ENCODE results near the gene PEX26.

PEX26 gene

DNA sequence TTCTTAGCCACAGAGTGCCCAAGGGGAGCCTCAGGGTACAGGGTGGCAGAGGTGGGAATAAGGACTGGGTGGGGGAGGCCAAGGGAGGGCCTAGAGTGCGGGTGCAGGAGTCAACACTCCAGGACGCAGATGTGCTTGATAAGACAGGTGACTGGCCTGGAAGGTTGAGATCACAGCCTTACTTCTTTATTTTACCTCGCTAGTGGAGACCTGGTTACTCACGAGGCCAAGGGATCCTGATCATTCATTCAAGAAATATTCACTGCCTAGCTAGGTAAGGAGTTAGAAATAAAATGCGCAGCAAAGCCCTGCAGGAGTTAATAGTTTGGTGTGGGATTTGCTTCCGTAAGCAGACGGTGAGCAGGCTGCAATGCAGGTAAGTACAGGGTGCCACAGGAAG, 13.2 kb upstream of the PEX26 start:
- H3K4me1 ChIP-seq (ENCODE audit: control insufficient read depth, insufficient read depth, low read depth, low read length), result peaks cover 53% of the 10 kb centered on the region
- H4K91ac ChIP-seq (ENCODE audit: low read length), result no peak overlapping the region
- no peak for DNase-seq
- H3K23ac ChIP-seq (ENCODE audit: low read length in 2 of 2), result no peak overlapping the region
- H3K4ac ChIP-seq (ENCODE audit: low read depth in 1 of 2, low read length in 2 of 2), result no peak overlapping the region
- peak overlapping the region; percentile 71 for H3K27ac ChIP-seq (ENCODE audit: low read length, poor library complexity, severe bottlenecking)
- H3K36me3 ChIP-seq (ENCODE audit: control insufficient read depth in 1 of 2, insufficient read depth in 2 of 2, low read depth in 1 of 2, low read length in 2 of 2), result no peaks in the 10 kb centered on the region
- H3K4me3 ChIP-seq (ENCODE audit: insufficient read depth in 1 of 2, low read depth in 1 of 2, low read length in 2 of 2), result no peak overlapping the region
- no peak overlapping the region for H4K8ac ChIP-seq (ENCODE audit: low read length)
- no peaks in the 10 kb centered on the region for H3K9me3 ChIP-seq (ENCODE audit: control insufficient read depth, low read length)
- H2AFZ ChIP-seq (ENCODE audit: low read depth, low read length), result no peak overlapping the region
- H2BK120ac ChIP-seq (ENCODE audit: low read depth, low read length), result no peak overlapping the region
- H3K14ac ChIP-seq (ENCODE audit: low read length in 2 of 2), result no peak overlapping the region
- 89% methylated on average over 7 of the region's 7 CpGs for WGBS
- no peak overlapping the region for H3K4me2 ChIP-seq (ENCODE audit: low read length, poor library complexity, severe bottlenecking)
- no peaks in the 10 kb centered on the region for H3K27me3 ChIP-seq (ENCODE audit: control insufficient read depth in 1 of 2, insufficient read depth in 1 of 2, low read length in 2 of 2)
- H2BK15ac ChIP-seq (ENCODE audit: low read depth, poor library complexity, severe bottlenecking), result no peak overlapping the region
- H3K18ac ChIP-seq (ENCODE audit: low read depth in 1 of 2, low read length in 2 of 2), result no peak overlapping the region
- no peaks in the 10 kb centered on the region for H3K79me1 ChIP-seq (replicated peaks; ENCODE audit: low read length, poor library complexity, severe bottlenecking)
- no peak overlapping the region for H3K9ac ChIP-seq (ENCODE audit: low read length)
- H2BK5ac ChIP-seq (ENCODE audit: low read depth, low read length, poor library complexity, severe bottlenecking), result no peak overlapping the region
- H2BK12ac ChIP-seq (ENCODE audit: low read length in 2 of 2), result no peak overlapping the region
- peak overlapping the region; percentile 84 for H2AK5ac ChIP-seq (ENCODE audit: low read length, severe bottlenecking)

DNA sequence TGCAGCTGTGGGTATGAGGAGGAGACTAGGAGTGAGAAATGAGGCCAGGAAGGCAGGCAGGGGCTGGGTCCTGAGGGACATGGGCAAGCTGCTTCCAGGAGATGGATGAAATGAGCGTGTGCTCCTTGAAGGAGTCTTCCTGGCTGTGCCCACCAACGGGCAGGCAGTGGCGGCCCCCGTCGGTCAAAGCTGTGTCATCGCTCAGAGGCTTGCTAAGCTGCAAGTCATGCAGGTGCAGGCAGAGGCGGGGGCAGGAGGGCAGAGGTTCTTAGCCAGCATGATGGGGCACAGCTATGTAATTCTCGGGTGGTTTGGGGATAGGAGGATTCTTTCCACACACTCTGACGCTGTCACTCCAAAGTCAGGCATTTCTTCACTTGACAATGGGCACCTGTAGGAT, 12.5 kb upstream of the PEX26 start:
- no peak for DNase-seq
- Histone ChIP-seq H3K23ac (ENCODE audit: low read length in 2 of 2) (no peak overlapping the region), H3K4me2 (ENCODE audit: low read length, poor library complexity, severe bottlenecking) (no peak overlapping the region), H3K9ac (ENCODE audit: low read length) (no peak overlapping the region), H3K36me3 (ENCODE audit: control insufficient read depth in 1 of 2, insufficient read depth in 2 of 2, low read depth in 1 of 2, low read length in 2 of 2) (no peaks in the 10 kb centered on the region), H2AK5ac (ENCODE audit: low read length, severe bottlenecking) (peak overlapping the region; percentile 72), H3K9me3 (ENCODE audit: control insufficient read depth, low read length) (no peaks in the 10 kb centered on the region), H2BK12ac (ENCODE audit: low read length in 2 of 2) (no peak overlapping the region), H3K27ac (ENCODE audit: low read length, poor library complexity, severe bottlenecking) (peak overlapping the region; percentile 71), H3K79me1 (replicated peaks; ENCODE audit: low read length, poor library complexity, severe bottlenecking) (no peaks in the 10 kb centered on the region), H3K14ac (ENCODE audit: low read length in 2 of 2) (no peak overlapping the region), H3K4ac (ENCODE audit: low read depth in 1 of 2, low read length in 2 of 2) (no peak overlapping the region), H4K8ac (ENCODE audit: low read length) (no peak overlapping the region), H2BK5ac (ENCODE audit: low read depth, low read length, poor library complexity, severe bottlenecking) (no peak overlapping the region), H2BK15ac (ENCODE audit: low read depth, poor library complexity, severe bottlenecking) (no peak overlapping the region), H3K4me1 (ENCODE audit: control insufficient read depth, insufficient read depth, low read depth, low read length) (peaks cover 52% of the 10 kb centered on the region), H2AFZ (ENCODE audit: low read depth, low read length) (no peak overlapping the region), H3K27me3 (ENCODE audit: control insufficient read depth in 1 of 2, insufficient read depth in 1 of 2, low read length in 2 of 2) (no peaks in the 10 kb centered on the region), H2BK120ac (ENCODE audit: low read depth, low read length) (no peak overlapping the region), H4K91ac (ENCODE audit: low read length) (no peak overlapping the region), H3K4me3 (ENCODE audit: insufficient read depth in 1 of 2, low read depth in 1 of 2, low read length in 2 of 2) (no peak overlapping the region), H3K18ac (ENCODE audit: low read depth in 1 of 2, low read length in 2 of 2) (no peak overlapping the region)
- WGBS, result 78% methylated on average over 9 of the region's 9 CpGs

DNA sequence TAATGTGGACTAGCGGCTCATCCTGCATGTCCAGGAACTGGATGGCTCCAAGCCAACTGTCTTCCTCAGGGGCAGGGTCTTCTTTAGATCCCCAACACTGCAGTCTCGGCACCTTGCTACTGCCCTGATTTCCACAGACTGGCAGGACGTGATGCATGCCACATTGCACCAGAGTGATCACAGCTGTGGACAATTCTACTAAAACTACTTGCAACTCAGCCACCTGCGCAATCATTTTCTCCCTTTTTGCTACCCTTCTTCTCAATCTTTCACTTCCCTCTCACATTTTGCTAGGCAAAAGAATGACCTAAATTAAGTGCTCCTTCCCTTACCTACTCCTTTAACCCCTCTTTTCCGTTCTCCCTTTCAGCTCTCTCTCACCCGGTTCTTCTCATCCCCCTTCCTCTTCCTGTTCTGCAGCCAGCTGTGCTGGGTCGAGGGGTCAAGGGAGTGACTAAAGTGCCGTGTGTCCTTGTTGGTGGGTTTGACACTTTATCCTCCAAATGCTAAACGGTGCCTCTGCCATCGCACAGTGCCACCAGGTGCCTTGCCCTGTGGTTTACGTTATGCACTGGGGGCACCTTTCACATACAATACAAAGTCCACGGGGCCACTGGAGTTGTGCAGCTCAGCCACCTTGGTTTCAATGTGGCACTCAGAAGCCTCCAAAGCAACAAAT, 11.5 kb upstream of the PEX26 start:
- no peak overlapping the region for H4K8ac ChIP-seq (ENCODE audit: low read length)
- no peak overlapping the region for H2BK15ac ChIP-seq (ENCODE audit: low read depth, poor library complexity, severe bottlenecking)
- no peak overlapping the region for H3K4me3 ChIP-seq (ENCODE audit: insufficient read depth in 1 of 2, low read depth in 1 of 2, low read length in 2 of 2)
- H2AFZ ChIP-seq (ENCODE audit: low read depth, low read length), result no peak overlapping the region
- H3K27ac ChIP-seq (ENCODE audit: low read length, poor library complexity, severe bottlenecking), result no peak overlapping the region
- H3K4me1 ChIP-seq (ENCODE audit: control insufficient read depth, insufficient read depth, low read depth, low read length), result peaks cover 48% of the 10 kb centered on the region
- no peaks in the 10 kb centered on the region for H3K9me3 ChIP-seq (ENCODE audit: control insufficient read depth, low read length)
- H2AK5ac ChIP-seq (ENCODE audit: low read length, severe bottlenecking), result peak overlapping the region; percentile 6
- no peak overlapping the region for H3K18ac ChIP-seq (ENCODE audit: low read depth in 1 of 2, low read length in 2 of 2)
- no peak overlapping the region for H2BK12ac ChIP-seq (ENCODE audit: low read length in 2 of 2)
- WGBS, result 62% methylated on average over 12 of the region's 12 CpGs
- no peaks in the 10 kb centered on the region for H3K36me3 ChIP-seq (ENCODE audit: control insufficient read depth in 1 of 2, insufficient read depth in 2 of 2, low read depth in 1 of 2, low read length in 2 of 2)
- H3K79me1 ChIP-seq (replicated peaks; ENCODE audit: low read length, poor library complexity, severe bottlenecking), result no peaks in the 10 kb centered on the region
- no peak overlapping the region for H3K4me2 ChIP-seq (ENCODE audit: low read length, poor library complexity, severe bottlenecking)
- H3K14ac ChIP-seq (ENCODE audit: low read length in 2 of 2), result peak overlapping the region in 1 of 2 experiments; percentile 55
- no peaks in the 10 kb centered on the region for H3K27me3 ChIP-seq (ENCODE audit: control insufficient read depth in 1 of 2, insufficient read depth in 1 of 2, low read length in 2 of 2)
- no peak overlapping the region for H3K9ac ChIP-seq (ENCODE audit: low read length)
- no peak overlapping the region for H3K23ac ChIP-seq (ENCODE audit: low read length in 2 of 2)
- no peak overlapping the region for H4K91ac ChIP-seq (ENCODE audit: low read length)
- H2BK120ac ChIP-seq (ENCODE audit: low read depth, low read length), result no peak overlapping the region
- no peak overlapping the region for H2BK5ac ChIP-seq (ENCODE audit: low read depth, low read length, poor library complexity, severe bottlenecking)
- DNase-seq, result no peak
- no peak overlapping the region for H3K4ac ChIP-seq (ENCODE audit: low read depth in 1 of 2, low read length in 2 of 2)

DNA sequence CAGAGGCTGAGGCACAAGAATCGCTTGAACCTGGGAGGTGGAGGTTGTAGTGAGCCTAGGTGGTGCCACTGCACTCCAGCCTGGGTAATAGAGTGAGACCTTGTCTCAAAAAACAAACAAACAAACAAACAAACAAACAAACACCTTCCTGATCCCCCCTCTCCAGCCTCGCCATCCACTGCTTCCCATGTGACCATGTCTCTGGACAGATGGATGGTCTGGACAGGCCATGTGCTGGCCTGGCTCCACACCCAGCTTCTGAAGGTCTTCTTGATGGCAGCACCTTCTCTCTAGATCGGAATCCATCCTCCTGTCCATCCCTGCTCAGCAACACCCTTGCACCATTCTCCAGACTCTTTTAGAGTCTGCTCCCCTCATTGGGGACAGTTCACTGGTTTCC, 10.7 kb upstream of the PEX26 start:
- Histone ChIP-seq H3K4ac (ENCODE audit: low read depth in 1 of 2, low read length in 2 of 2) (no peak overlapping the region), H3K4me2 (ENCODE audit: low read length, poor library complexity, severe bottlenecking) (no peak overlapping the region), H2BK15ac (ENCODE audit: low read depth, poor library complexity, severe bottlenecking) (no peak overlapping the region), H3K14ac (ENCODE audit: low read length in 2 of 2) (no peak overlapping the region), H2AK5ac (ENCODE audit: low read length, severe bottlenecking) (peak overlapping the region; percentile 90), H2BK12ac (ENCODE audit: low read length in 2 of 2) (no peak overlapping the region), H3K9me3 (ENCODE audit: control insufficient read depth, low read length) (no peaks in the 10 kb centered on the region), H3K27me3 (ENCODE audit: control insufficient read depth in 1 of 2, insufficient read depth in 1 of 2, low read length in 2 of 2) (peaks cover 0 to under 1% of the 10 kb centered on the region in 2 experiments), H2BK5ac (ENCODE audit: low read depth, low read length, poor library complexity, severe bottlenecking) (no peak overlapping the region), H3K9ac (ENCODE audit: low read length) (no peak overlapping the region), H4K91ac (ENCODE audit: low read length) (no peak overlapping the region), H4K8ac (ENCODE audit: low read length) (no peak overlapping the region), H3K4me3 (ENCODE audit: insufficient read depth in 1 of 2, low read depth in 1 of 2, low read length in 2 of 2) (no peak overlapping the region), H2BK120ac (ENCODE audit: low read depth, low read length) (no peak overlapping the region), H3K18ac (ENCODE audit: low read depth in 1 of 2, low read length in 2 of 2) (no peak overlapping the region), H3K79me1 (replicated peaks; ENCODE audit: low read length, poor library complexity, severe bottlenecking) (no peaks in the 10 kb centered on the region), H2AFZ (ENCODE audit: low read depth, low read length) (no peak overlapping the region), H3K36me3 (ENCODE audit: control insufficient read depth in 1 of 2, insufficient read depth in 2 of 2, low read depth in 1 of 2, low read length in 2 of 2) (no peaks in the 10 kb centered on the region), H3K23ac (ENCODE audit: low read length in 2 of 2) (no peak overlapping the region), H3K27ac (ENCODE audit: low read length, poor library complexity, severe bottlenecking) (peak overlapping the region; percentile 77), H3K4me1 (ENCODE audit: control insufficient read depth, insufficient read depth, low read depth, low read length) (peaks cover 44% of the 10 kb centered on the region)
- 95% methylated on average over 3 of the region's 3 CpGs for WGBS
- no peak for DNase-seq

Measured in mesenchymal stem cell (in vitro differentiated cells and primary cell).